Sigmoid colon (tissue), 4 donors: ENCODE data around the gene RAI14.

ENCODE experiments used
- CTCF ChIP-seq, 4 experiments: fragments of 450-650 bp in 3 of 4; fragments of 200-600 bp in 1 of 4; IDR thresholded peaks; one replicate each; pipeline ENCODE4 v1.5.1; 2016 to 2019; ENCODE audit warnings: antibody characterized with exemption in 4 of 4, mild to moderate bottlenecking in 3 of 4, moderate library complexity in 2 of 4
- EP300 ChIP-seq, 4 donors: sonication (generic); formaldehyde crosslinking; IDR thresholded peaks; one replicate each; pipeline ENCODE4 v1.6.1; 2017; ENCODE audit warnings: antibody characterized with exemption in 4 of 4

DNA sequence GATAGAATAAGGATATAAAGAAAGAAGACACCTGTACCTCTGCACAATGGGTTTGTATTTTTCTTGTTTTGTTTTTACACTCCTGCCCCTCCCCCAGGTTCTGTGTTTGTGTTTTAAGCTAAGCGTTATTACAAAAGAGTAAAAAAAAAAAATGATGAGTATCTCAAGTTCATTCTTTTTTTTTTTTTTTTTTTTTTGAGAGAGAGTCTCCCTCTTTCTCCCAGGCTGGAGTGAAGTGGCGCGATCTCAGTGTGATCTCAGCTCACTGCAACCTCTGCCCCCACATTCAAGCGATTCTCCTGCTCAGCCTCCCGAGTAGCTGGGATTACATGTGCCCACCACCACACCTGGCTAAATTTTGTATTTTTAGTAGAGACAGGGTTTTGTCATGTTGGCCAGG, 29.4 kb upstream of the RAI14 start:
- no peak for TF ChIP-seq CTCF (IDR thresholded peaks at IDR 0.05)
- no peak for TF ChIP-seq EP300 (IDR thresholded peaks at IDR 0.05)
